GM21529 (cell line): ENCODE measurements around the gene SORBS2.
A peak's percentile ranks its signal among the peaks of the same experiment; 100 is the strongest.

Experiments used
- ATAC-seq: cut with Tn5 transposase; IDR thresholded peaks from one replicate; pipeline ENCODE4 v1.9.1; 2021; ENCODE audit not compliant: unreplicated experiment

SORBS2 gene

GRCh38 chr4:185774845-185775680 lies 36.9 kb downstream of the SORBS2 start:
- ATAC-seq: no peak

- no peak for ATAC-seq
Observed at GRCh38 chr4:185774131-185774653, 37.8 kb downstream of the SORBS2 start.

- ATAC-seq: no peak
Observed at GRCh38 chr4:185773419-185773818, 38.6 kb downstream of the SORBS2 start.

- ATAC-seq: no peak
Observed at GRCh38 chr4:185772391-185773093, 39.5 kb downstream of the SORBS2 start.

GRCh38 chr4:185771711-185772390 lies 40.1 kb downstream of the SORBS2 start:
- no peak for ATAC-seq

GRCh38 chr4:185767528-185767927 lies 44.5 kb downstream of the SORBS2 start:
- ATAC-seq: no peak

GRCh38 chr4:185764876-185765275 lies 47.1 kb downstream of the SORBS2 start:
- no peak for ATAC-seq

- no peak for ATAC-seq
Observed at GRCh38 chr4:185761352-185762235, 50.4 kb downstream of the SORBS2 start.

- ATAC-seq: no peak
Observed at GRCh38 chr4:185758807-185759206, 53.2 kb downstream of the SORBS2 start.

- ATAC-seq: no peak
Observed at GRCh38 chr4:185755451-185755850, 56.5 kb downstream of the SORBS2 start.

GRCh38 chr4:185754961-185755360 lies 57.0 kb downstream of the SORBS2 start:
- ATAC-seq: no peak

- no peak for ATAC-seq
Observed at GRCh38 chr4:185752872-185753271, 59.1 kb downstream of the SORBS2 start.

- no peak for ATAC-seq
Observed at GRCh38 chr4:185749858-185750257, 62.1 kb downstream of the SORBS2 start.

- no peak for ATAC-seq
Observed at GRCh38 chr4:185748901-185749390, 63.0 kb downstream of the SORBS2 start.

- ATAC-seq: no peak
Observed at GRCh38 chr4:185745891-185746290, 66.1 kb downstream of the SORBS2 start.

- ATAC-seq: no peak
Observed at GRCh38 chr4:185744946-185745345, 67.0 kb downstream of the SORBS2 start.

GRCh38 chr4:185744488-185744862 lies 67.5 kb downstream of the SORBS2 start:
- ATAC-seq: no peak

- no peak for ATAC-seq
Observed at GRCh38 chr4:185743722-185744487, 68.1 kb downstream of the SORBS2 start.

- ATAC-seq: peak; percentile 71
Observed at GRCh38 chr4:185742766-185743165, 69.2 kb downstream of the SORBS2 start.

GRCh38 chr4:185741795-185742194 lies 70.2 kb downstream of the SORBS2 start:
- no peak for ATAC-seq
